ENCODE results near the gene RPP40. TPM values are rescaled to one million over a fixed set of nuclear protein-coding genes. Genes with fewer than 3 reads are reported as not detected.

The RPP40 gene
- total and polyA plus RNA-seq, 7 experiments from 2014 or later = 3.8 to 18.6 (median 6.5) TPM

DNA sequence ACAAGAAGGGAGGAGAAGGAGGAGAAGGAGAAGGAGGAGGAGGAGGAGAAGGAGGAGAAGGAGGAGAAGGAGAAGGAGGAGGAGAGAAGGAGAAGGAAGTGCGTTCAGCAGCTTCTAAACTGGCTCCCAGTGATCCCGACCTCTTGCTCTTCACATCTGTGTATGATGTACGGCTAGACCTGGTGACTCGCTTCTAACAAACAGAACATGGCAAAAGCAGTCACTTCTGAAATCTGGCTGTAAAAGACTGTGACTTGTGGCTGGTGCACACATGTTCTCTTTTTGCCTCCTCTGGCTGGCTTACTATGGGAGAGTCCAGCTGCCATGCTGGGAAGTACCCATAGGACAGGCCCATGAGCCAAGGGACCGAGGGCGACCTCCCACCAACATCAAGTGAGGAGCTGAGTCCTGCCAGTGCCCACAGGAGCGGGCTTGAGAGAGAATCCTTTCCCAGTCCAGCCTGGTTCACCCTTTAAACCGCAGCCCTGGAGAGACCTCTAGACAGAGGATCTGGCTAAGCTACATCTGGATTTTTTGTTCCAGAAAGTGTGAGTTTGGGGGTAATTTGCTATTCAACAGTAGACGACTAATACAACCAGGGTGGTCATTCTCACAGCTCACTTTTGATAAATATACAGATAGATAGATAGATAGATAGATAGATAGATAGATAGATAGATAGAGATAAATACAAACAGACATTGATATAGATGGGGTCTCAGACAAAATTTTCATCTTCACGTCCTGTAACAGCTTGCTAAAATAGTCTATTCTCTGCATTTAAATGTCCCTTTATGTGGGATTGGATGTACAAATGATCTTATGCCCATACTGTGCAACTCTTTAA, 42.3 kb downstream of the RPP40 start:
- Histone ChIP-seq H3K27me3 (ENCODE audit: control insufficient read depth in 2 of 2, insufficient read depth in 2 of 2, low read length in 2 of 2) (no peaks in the 10 kb centered on the region), H3K9me3 (ENCODE audit: control insufficient read depth in 2 of 3, low read length in 3 of 3) (peaks cover 0 to 7% (median 0%) of the 10 kb centered on the region in 3 experiments), H3K36me3 (ENCODE audit: control insufficient read depth in 2 of 3, insufficient read depth in 3 of 3, low read length in 3 of 3) (no peaks in the 10 kb centered on the region), H3K27ac (ENCODE audit: low read depth, low read length) (no peak overlapping the region), H3K4me1 (ENCODE audit: control insufficient read depth in 2 of 2, insufficient read depth in 2 of 2, low read length in 2 of 2) (no peaks in the 10 kb centered on the region), H3K4me3 (ENCODE audit: low read length) (no peak overlapping the region)
- peaks cover 0 to 24% (median 2%) of the 10 kb centered on the region in 11 donors for H3K9me3 Mint-ChIP-seq
- H3K27me3 Mint-ChIP-seq = peaks cover 0 to 8% (median 4%) of the 10 kb centered on the region in 5 donors
- H3K36me3 Mint-ChIP-seq = peaks cover 0 to 5% (median 3%) of the 10 kb centered on the region in 5 donors
- H3K4me3 Mint-ChIP-seq = no peak overlapping the region
- ChIA-PET POLR2A (no interaction called here), CTCF (interaction anchor here (0.6 to 0.7 kb wide), 2 partner anchors 155 to 715 kb away, joined by 3 read pairs; no protein-coding TSS in a partner anchor)
- H3K4me1 Mint-ChIP-seq = no peaks in the 10 kb centered on the region
- intact Hi-C loops (cut with micrococcal nuclease) = no loop called here
- ATAC-seq (no peak), DNase-seq (no peak)
- no peak overlapping the region for H3K27ac Mint-ChIP-seq

DNA sequence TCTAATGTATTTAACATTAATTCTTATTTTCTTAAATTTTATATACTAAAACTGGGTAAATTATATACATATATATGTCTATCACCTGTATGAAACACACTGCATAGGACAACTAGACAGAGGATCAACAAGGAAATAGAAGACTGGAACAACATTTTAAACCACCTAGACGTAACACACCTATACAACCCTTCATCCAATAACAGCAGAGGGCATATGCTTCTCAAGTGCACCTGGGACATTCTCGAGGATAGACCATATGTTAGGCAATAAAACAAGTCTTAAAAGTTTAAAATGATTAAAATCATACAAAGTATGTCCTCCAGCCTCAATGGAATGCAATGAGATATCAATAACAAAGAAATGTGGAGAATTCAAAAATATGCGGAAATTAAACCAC, 45.2 kb downstream of the RPP40 start:
- Mint-ChIP-seq H3K27ac (no peak overlapping the region), H3K27me3 (peaks cover 0 to 8% (median 3%) of the 10 kb centered on the region in 5 donors), H3K9me3 (peaks cover 0 to 24% (median 2%) of the 10 kb centered on the region in 11 donors), H3K36me3 (peaks cover 0 to 19% (median 9%) of the 10 kb centered on the region in 5 donors), H3K4me1 (no peaks in the 10 kb centered on the region), H3K4me3 (no peak overlapping the region)
- CTCF ChIA-PET = no interaction called here
- Histone ChIP-seq H3K4me1 (ENCODE audit: control insufficient read depth in 2 of 2, insufficient read depth in 2 of 2, low read length in 2 of 2) (no peaks in the 10 kb centered on the region), H3K9me3 (ENCODE audit: control insufficient read depth in 2 of 3, low read length in 3 of 3) (peaks cover 0 to 7% (median 0%) of the 10 kb centered on the region in 3 experiments), H3K4me3 (ENCODE audit: low read length) (no peak overlapping the region), H3K27me3 (ENCODE audit: control insufficient read depth in 2 of 2, insufficient read depth in 2 of 2, low read length in 2 of 2) (no peaks in the 10 kb centered on the region), H3K27ac (ENCODE audit: low read depth, low read length) (no peak overlapping the region), H3K36me3 (ENCODE audit: control insufficient read depth in 2 of 3, insufficient read depth in 3 of 3, low read length in 3 of 3) (peaks cover 0 to 8% (median 0%) of the 10 kb centered on the region in 3 experiments)
- ATAC-seq = no peak
- no peak for DNase-seq
- POLR2A ChIA-PET = no interaction called here
- intact Hi-C loops (cut with micrococcal nuclease) = no loop called here

DNA sequence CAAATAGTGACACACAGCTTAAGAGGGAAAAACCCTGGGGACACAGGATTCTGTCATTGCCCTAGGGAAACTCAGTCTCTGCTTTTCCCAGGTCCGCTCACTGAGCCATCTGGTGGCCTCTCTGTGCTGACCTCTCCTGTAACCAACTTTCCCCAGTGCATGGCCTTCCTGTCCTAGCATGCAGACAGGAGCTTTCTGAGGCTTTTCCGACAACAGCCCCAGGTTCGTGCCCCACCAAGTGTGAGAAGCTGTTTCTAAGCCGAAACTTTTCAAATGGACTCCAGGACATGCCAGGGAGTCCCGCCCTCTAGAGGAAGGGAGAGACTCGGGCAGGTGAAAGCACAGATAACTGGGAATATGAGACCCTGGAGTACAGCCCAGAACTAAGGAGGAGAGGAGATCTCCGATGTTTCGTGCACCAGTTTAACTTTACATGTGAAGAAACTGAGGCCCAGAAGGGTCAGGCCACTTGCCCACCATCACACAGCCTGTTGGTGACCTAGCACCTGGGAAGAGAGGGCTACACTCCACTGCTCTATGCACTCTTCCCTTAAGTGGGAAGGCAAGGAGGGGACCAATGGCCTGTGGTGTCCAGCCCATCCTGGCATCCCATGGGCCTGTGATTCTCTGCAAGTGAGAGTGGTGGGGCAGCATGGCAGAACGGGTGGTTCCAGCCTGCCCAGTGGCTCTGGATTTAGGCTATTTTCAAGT, 46.2 kb downstream of the RPP40 start:
- Mint-ChIP-seq H3K9me3 (peaks cover 0 to 24% (median 2%) of the 10 kb centered on the region in 11 donors), H3K36me3 (peaks cover 0 to 23% (median 12%) of the 10 kb centered on the region in 5 donors), H3K27me3 (peaks cover 0 to 8% (median 3%) of the 10 kb centered on the region in 5 donors), H3K4me1 (no peaks in the 10 kb centered on the region), H3K27ac (no peak overlapping the region), H3K4me3 (no peak overlapping the region)
- ChIA-PET POLR2A (no interaction called here), CTCF (interaction anchor here (0.6 kb wide), 1 partner anchor 465 kb away, joined by 3 read pairs; no protein-coding TSS in a partner anchor)
- DNase-seq (no peak), ATAC-seq (no peak)
- Histone ChIP-seq H3K4me1 (ENCODE audit: control insufficient read depth in 2 of 2, insufficient read depth in 2 of 2, low read length in 2 of 2) (no peaks in the 10 kb centered on the region), H3K36me3 (ENCODE audit: control insufficient read depth in 2 of 3, insufficient read depth in 3 of 3, low read length in 3 of 3) (peaks cover 0 to 15% (median 0%) of the 10 kb centered on the region in 3 experiments), H3K4me3 (ENCODE audit: low read length) (no peak overlapping the region), H3K27me3 (ENCODE audit: control insufficient read depth in 2 of 2, insufficient read depth in 2 of 2, low read length in 2 of 2) (no peaks in the 10 kb centered on the region), H3K27ac (ENCODE audit: low read depth, low read length) (no peak overlapping the region), H3K9me3 (ENCODE audit: control insufficient read depth in 2 of 3, low read length in 3 of 3) (peaks cover 0 to 7% (median 0%) of the 10 kb centered on the region in 3 experiments)
- intact Hi-C loops (cut with micrococcal nuclease) = no loop called here

DNA sequence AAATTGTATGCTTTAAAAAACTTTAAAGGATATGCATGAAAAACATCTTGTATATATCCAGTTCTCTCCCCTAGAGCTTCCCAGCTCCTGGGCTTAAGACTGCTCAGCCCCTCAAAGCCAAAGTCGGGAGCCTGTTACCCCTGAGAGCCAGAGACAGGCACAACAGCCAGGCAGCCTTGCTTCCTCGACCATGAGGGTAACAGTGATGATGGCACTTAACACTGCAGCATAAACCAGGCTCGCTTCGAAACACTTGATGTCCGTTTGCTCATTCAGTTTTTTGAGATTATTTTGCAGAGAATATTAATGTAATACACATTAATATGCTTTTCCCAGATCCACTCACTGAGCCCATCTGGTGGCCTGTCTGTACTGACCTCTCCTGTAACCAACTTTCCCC, 47.2 kb downstream of the RPP40 start:
- no peak for ATAC-seq
- Histone ChIP-seq H3K4me1 (ENCODE audit: control insufficient read depth in 2 of 2, insufficient read depth in 2 of 2, low read length in 2 of 2) (no peaks in the 10 kb centered on the region), H3K9me3 (ENCODE audit: control insufficient read depth in 2 of 3, low read length in 3 of 3) (peaks cover 0 to 7% (median 0%) of the 10 kb centered on the region in 3 experiments), H3K27ac (ENCODE audit: low read depth, low read length) (no peak overlapping the region), H3K27me3 (ENCODE audit: control insufficient read depth in 2 of 2, insufficient read depth in 2 of 2, low read length in 2 of 2) (no peaks in the 10 kb centered on the region), H3K4me3 (ENCODE audit: low read length) (no peak overlapping the region), H3K36me3 (ENCODE audit: control insufficient read depth in 2 of 3, insufficient read depth in 3 of 3, low read length in 3 of 3) (peaks cover 0 to 26% (median 0%) of the 10 kb centered on the region in 3 experiments)
- no peak for DNase-seq
- Mint-ChIP-seq H3K4me1 (no peaks in the 10 kb centered on the region), H3K36me3 (peaks cover 0 to 34% (median 22%) of the 10 kb centered on the region in 5 donors), H3K4me3 (no peak overlapping the region), H3K27me3 (peaks cover 0 to 8% (median 2%) of the 10 kb centered on the region in 5 donors), H3K9me3 (peaks cover 0 to 24% (median 2%) of the 10 kb centered on the region in 11 donors), H3K27ac (peak overlapping the region in 1 of 9 donors; percentile 54)
- ChIA-PET POLR2A (no interaction called here), CTCF (no interaction called here)
- intact Hi-C loops (cut with micrococcal nuclease) = no loop called here

DNA sequence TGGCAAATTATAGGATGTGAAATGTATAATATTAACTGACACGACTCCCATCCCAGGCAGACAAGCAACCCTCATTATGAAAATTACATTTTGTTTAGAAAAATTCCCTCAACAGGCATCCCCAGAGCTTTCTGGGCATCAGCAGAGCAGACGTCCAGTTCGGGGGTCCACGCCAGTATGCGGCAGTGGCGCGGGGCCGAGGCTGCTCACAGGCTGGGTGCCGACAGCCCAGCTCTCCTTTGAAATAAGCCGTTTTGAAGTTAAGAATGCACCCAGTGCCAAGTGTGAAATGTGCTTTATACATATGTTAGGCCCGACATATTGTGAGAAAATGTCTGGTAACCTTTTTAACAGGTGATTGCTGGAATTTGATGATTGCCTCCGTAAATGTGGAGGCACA, 50.4 kb downstream of the RPP40 start:
- H3K9me3 Mint-ChIP-seq = peaks cover 0 to 2% (median 0%) of the 10 kb centered on the region in 11 donors
- peaks cover 0 to 57% (median 38%) of the 10 kb centered on the region in 5 donors for H3K36me3 Mint-ChIP-seq
- Histone ChIP-seq H3K4me1 (ENCODE audit: control insufficient read depth in 2 of 2, insufficient read depth in 2 of 2, low read length in 2 of 2) (no peaks in the 10 kb centered on the region), H3K36me3 (ENCODE audit: control insufficient read depth in 2 of 3, insufficient read depth in 3 of 3, low read length in 3 of 3) (peaks cover 0 to 46% (median 0%) of the 10 kb centered on the region in 3 experiments), H3K27ac (ENCODE audit: low read depth, low read length) (no peak overlapping the region), H3K4me3 (ENCODE audit: low read length) (no peak overlapping the region), H3K9me3 (ENCODE audit: control insufficient read depth in 2 of 3, low read length in 3 of 3) (peaks cover 0 to 7% (median 0%) of the 10 kb centered on the region in 3 experiments), H3K27me3 (ENCODE audit: control insufficient read depth in 2 of 2, insufficient read depth in 2 of 2, low read length in 2 of 2) (no peaks in the 10 kb centered on the region)
- CTCF ChIA-PET = no interaction called here
- peaks cover 0 to 6% (median 0%) of the 10 kb centered on the region in 7 donors for H3K4me1 Mint-ChIP-seq
- H3K27ac Mint-ChIP-seq = no peak overlapping the region
- no peak overlapping the region for H3K4me3 Mint-ChIP-seq
- no peak for DNase-seq
- intact Hi-C loops (cut with micrococcal nuclease) = loop anchor here in 1 of 2 donors (5.0 kb wide), 1 partner anchor 1184 kb away; no protein-coding TSS in a partner anchor
- no peak for ATAC-seq
- no peaks in the 10 kb centered on the region for H3K27me3 Mint-ChIP-seq
- POLR2A ChIA-PET = no interaction called here

DNA sequence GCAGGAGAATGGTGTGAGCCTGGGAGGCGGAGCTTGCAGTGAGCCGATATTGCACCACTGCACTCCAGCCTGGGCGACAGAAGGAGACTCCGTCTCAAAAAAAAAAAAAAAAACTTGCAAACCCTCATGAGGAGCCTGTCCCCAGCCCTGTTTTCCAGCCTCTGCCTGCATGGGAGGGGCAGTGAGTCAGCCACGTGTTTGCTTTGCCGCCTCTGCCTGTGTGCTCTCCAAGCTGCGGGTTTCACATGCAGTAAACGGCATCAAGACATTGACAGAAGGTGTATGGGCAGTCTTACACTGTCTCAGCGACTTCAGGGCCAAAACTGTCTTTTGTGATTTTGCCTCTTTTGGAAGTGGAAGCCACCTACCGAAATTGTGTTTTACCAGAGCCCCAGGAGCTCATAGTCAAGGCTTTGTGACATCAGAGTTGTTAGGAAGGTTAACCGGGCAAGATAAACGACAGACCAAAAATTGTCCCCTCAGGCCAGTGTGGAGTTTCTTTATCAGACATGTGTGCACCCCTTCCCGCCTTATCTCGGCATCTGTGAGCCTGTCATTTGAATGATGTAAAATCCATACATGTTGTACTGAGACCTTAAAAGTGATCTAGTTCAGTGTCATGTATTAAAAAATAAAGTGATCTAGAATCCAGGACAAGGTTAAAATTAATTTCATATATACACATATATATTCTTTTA, 52.9 kb downstream of the RPP40 start:
- H3K27ac ChIP-seq (ENCODE audit: low read depth, low read length) = no peak overlapping the region
- peaks cover 0 to 6% (median 0%) of the 10 kb centered on the region in 7 donors for H3K4me1 Mint-ChIP-seq
- H3K36me3 ChIP-seq (ENCODE audit: control insufficient read depth in 2 of 3, insufficient read depth in 3 of 3, low read length in 3 of 3) = peaks cover 0 to 67% (median 0%) of the 10 kb centered on the region in 3 experiments
- H3K9me3 Mint-ChIP-seq = peaks cover 0 to 2% (median 0%) of the 10 kb centered on the region in 11 donors
- intact Hi-C loops (cut with micrococcal nuclease) = loop anchor here in 1 of 2 donors (5.0 kb wide), 1 partner anchor 1186 kb away; no protein-coding TSS in a partner anchor
- no peaks in the 10 kb centered on the region for H3K27me3 ChIP-seq (ENCODE audit: control insufficient read depth in 2 of 2, insufficient read depth in 2 of 2, low read length in 2 of 2)
- no peaks in the 10 kb centered on the region for H3K9me3 ChIP-seq (ENCODE audit: control insufficient read depth in 2 of 3, low read length in 3 of 3)
- H3K36me3 Mint-ChIP-seq = peaks cover 0 to 67% (median 38%) of the 10 kb centered on the region in 5 donors
- DNase-seq (no peak), ATAC-seq (no peak)
- no peaks in the 10 kb centered on the region for H3K4me1 ChIP-seq (ENCODE audit: control insufficient read depth in 2 of 2, insufficient read depth in 2 of 2, low read length in 2 of 2)
- no peak overlapping the region for H3K4me3 Mint-ChIP-seq
- ChIA-PET CTCF (interaction anchor here (0.6 kb wide), 1 partner anchor 1744 kb away, joined by 3 read pairs; no protein-coding TSS in a partner anchor), POLR2A (no interaction called here)
- H3K27ac Mint-ChIP-seq = no peak overlapping the region
- H3K27me3 Mint-ChIP-seq = no peaks in the 10 kb centered on the region
- no peak overlapping the region for H3K4me3 ChIP-seq (ENCODE audit: low read length)
